HG02981 (cell line): ENCODE results near the gene DGKH.
"Not testable (repeated sequence)": the region's sequence is repeated elsewhere in the genome, so short reads cannot be mapped to it uniquely, and the experiment has no call there.

ENCODE experiments used
- ATAC-seq: cut with Tn5 transposase; IDR thresholded peaks from one replicate; pipeline ENCODE4 v1.9.1; 2021; ENCODE audit warnings: mild to moderate bottlenecking, moderate library complexity; ENCODE audit not compliant: unreplicated experiment

The DGKH gene

DNA sequence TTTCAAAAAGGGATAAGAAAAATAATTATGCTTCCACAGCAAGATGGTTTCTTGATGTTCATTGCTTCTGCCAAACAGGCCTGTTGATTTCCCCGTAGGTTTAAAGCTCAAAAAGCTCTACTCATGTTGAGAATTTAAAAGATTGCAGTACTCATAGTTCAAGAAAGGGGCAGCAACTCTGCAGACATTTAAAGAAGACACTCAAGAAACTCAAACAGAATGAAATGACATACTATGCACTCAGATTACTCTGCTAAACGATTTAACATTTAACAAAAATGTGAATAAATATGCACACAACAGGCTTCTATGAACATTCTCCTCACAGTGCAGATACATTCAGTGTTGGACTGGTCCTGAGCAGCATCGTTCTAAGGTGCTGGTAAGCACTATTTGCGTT lies 22.7 kb downstream of the DGKH start:
- not testable (repeated sequence) for ATAC-seq

DNA sequence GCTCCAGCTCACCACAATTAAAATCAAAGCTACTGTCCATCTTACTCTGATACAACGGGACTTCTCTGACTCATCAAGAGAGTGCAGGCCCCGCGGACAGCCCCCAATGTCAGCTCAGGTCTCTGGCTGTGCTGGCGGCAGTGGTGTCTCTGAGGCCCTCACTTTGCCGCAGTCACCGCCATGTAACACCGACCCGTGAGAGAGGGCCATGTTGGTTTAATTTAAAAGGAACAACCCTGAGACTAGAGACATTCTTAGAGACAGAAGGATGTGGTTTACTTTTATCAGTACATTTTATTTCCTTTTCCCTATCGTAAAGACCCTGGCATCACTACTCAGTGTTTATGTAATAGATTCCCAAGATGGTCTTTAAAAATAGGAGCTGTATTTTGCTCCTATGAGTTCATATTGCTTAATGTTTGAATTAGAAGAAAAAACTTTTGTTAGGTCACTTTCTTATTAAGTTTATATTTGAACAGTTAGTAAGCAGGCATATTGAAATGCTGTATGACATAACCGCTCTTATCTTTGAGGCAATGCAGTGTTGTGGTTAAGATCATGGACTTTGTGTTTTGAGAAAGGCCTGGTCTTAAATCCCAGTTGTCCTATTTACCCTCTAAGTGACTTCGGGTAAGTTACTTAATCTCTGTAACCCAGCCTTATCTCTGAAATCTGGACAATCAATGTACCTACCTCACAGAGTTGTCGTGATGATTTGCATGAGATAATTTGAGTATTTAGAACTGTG lies 23.4 kb downstream of the DGKH start:
- no peak for ATAC-seq

DNA sequence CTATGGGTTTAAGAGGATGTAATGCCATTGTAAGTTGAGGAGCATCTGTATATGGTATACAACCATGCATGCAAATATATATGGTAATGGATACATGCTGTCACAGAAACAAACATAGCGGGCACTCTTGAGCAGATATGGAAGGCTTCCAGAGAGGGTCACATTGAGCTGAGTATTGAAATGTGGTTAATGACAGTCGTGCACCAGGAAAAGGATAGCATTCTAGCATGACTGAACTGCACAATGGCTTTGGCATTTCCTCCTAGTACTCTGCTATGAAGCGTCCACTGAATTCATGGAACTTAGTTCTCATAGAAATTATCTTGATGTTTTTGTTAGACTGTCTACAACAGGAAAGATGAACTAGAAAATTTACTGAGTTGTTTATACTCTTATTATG lies 25.2 kb downstream of the DGKH start:
- no peak for ATAC-seq

DNA sequence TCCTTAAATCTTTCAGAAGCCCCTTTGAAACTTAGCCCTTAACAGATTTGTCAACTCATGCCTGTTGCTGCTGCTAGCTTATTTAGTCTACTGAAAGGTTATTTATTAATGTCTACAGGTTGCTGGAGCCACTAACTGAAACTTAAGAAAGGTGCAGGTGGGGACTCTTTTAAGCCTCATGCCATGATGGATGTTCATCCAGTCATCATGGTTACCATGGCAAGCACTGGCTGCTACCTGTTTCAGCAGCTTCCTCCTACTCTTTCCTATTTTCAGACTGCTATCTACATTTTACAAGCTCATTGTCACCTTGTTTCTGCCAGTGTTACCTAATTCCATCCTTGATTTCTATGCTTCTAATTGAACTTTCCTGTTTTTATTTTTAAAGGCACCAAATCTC lies 27.1 kb downstream of the DGKH start:
- ATAC-seq: peak; percentile 74

DNA sequence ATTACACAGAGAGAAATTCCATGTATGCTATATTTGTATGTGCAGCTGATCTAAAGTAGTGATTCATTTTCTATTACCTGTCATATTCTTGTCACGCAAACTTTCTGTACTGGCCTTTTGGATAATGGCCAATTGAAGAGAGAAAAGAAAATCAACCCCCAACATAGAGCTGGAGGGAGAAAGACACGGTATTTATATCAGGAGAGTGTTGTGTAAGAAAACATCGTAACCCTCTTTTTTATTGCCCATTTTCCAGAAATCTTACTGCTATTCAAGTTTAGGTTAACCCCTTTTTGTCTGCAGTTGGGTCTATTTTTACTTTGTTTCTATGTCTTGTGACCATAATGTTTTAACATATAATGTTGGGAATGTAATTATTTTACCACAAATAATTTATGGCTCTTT lies 27.9 kb downstream of the DGKH start:
- ATAC-seq: no peak

DNA sequence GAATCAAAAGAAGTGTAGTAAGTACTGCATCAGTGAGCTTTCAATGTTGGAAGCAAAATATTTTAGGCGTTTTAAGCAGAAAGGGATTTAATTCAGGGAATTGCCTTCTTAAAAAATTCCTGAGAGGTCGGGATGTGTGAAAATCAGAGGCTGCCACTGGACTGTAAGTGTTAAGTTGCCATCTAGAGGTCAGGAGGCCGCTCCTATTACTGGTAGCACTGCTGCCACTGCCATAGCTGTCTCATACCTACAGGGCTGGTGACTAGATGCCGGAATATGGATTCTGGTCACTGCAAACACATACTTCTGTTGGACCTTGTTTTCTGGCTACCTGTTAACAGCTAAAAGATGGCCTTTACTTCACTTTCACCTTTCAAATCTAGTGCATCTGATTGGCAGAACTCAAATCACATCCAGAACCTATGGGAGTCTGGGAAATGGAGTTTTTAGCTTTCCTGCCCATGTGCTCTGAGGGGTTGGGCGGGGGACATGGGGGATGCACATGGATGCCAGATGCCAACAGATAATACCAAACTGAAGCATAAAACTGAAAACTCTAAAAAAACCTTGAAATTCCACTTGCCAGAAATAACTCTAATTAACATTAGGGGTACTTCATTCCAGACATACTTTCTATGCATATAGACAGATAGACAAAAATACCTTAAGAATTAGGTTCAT lies 29.8 kb downstream of the DGKH start:
- no peak for ATAC-seq

DNA sequence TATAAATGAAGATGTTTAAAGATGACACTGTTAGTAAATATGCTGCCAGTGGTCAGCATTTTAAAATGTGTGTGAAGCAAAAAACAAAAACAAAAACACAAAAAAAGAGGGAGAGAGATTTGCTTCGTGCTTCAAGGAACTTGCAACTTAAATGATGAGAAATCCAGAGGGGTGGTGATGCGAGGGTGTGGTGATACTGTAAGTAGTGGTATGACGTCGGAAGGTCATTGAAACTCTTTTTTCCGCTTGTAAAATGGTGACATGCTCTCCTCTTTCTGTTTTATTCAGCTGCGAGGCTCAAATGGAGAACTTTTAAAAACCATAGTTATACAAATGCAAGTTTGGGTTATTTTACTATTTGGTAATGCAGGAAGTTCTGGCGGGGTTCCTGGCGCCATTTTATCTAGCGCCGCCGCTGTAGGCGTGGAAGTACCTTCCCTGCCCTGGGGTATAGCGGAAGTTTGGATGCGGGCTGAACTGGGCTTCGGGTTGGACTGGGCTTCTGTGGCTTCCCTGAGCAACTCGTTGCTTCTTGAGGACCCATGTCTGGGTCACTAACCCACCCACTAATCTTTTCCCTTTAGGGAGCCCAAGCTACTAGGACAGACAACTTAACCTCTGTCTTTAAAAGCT lies 34.8 kb downstream of the DGKH start:
- no peak for ATAC-seq

DNA sequence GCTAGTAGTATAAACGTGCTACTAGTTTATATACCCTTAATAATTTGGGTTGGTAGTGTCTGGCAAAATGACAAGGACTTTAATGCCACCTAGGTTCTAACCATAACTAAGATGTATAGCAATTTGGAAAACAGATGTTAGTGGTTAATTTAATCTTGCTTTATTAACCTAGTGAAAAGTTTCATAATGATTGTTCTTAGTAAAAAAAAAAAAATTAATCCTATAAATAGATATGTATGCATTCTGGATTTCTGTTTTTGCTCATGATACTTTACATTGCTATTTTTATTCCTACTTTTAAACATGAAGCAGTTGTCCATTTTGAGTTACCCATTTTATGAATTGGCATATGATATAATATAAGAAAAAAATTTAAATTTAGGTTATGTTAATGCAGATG lies 36.3 kb downstream of the DGKH start:
- ATAC-seq: no peak

DNA sequence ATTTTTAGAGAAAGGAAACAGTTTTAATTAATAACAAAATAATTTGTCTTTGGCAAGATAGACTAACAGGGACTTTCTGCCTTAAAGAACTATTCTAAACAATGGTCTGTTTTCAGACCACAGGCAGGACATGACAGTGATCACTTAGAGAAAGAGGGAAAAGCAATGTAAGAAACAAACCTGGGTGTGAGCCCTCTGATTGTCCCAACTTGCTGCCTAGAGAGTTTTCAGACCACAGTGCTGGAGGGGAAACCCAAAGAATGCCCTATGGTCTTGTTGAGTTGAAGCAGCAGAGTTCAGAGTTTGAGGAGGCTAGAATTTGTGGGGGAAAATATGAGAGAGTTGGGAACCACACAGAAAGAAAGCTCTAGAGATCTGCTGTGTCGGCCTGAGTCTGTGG lies 38.1 kb downstream of the DGKH start:
- no peak for ATAC-seq

DNA sequence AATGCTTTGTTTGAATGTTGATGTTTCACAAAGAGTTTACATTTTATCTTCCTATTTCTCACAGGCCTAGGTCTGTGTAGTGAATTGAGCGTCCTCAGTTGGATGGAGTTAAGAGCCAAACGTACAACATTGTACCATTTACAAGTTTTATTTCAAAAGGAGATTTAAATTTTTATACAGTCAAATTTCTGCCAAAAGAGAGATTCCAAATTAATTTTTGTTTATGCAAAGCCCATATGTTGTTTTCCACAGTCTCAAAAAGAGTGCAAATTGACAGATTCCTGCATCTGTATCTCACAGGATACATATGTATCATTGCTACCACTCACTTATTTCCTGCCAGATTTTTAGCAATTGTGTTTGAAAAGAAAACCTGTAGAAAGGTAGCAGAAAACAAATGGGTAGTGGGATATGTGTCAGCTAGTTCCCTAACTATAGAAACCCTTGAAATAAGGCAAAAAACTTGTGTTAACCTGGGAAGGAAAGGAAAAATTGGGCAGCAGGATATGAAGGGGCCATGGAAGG lies 46.1 kb downstream of the DGKH start:
- no peak for ATAC-seq

DNA sequence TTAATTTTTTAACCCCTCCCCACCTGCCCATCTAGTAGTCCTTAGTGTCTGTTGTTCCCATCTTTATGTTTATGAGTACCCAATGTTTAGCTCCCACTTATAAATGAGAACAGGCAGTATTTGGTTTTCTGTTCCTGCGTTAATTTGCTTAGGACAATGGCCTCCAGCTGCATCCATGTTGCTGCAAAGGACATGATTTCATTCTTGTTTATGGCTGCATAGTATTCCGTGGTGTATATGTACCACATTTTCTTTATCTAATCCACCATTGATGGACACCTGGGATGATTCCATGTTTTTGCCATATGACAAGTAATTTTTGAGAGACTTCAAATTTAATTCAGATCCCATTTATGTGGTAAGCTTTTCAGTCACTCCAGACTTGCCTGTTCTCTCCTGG lies 47.8 kb downstream of the DGKH start:
- ATAC-seq: not testable (repeated sequence)

DNA sequence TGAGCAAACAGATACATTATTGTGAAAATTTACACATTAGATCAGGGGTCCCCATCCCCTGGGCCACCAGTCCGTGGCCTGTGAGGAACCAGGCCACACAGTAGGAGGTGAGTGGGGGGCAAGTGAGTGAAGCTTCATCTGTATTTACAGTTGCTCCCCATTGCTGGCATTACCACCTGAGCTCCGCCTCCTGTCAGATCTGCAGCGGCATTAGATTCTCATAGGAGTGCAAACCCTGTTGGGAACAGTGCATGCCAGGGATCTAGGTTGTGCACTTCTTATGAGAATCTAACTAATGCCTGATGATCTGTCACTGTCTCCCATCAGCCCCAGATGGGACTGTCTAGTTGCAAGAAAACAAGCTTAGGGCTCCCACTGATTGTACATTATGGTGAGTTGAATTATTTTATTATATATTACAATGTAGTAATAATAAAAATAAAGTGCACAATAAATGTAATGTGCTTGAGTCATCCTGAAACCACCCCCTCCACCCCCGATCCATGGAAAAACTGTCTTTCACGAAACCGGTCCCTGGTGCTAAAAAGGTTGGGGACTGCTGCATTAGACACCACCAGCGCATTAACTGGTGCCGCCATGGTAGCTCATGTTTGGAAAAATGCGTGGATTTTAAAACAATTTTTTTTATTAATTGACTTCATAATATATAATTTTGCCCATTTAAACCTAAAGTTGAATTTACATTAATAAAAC lies 51.7 kb downstream of the DGKH start:
- ATAC-seq: no peak

DNA sequence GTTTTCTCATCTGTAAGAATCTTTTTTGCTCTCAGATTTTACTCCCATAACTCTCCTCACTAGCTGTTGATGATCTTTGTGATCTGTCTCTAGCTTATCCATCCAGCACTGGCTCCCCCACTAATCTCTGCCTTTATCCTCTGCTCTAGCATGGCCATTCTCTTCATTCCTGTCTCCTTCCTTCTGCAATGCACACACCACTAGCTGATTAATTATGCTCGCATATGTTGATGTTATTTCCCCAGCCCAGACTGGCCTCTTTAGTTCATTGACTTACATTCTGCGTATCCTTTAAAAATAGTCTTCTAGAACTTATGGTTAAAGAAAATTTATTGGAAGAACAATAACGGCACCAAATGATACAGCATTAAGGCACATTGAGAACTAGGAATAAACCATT lies 52.5 kb downstream of the DGKH start:
- ATAC-seq: no peak

DNA sequence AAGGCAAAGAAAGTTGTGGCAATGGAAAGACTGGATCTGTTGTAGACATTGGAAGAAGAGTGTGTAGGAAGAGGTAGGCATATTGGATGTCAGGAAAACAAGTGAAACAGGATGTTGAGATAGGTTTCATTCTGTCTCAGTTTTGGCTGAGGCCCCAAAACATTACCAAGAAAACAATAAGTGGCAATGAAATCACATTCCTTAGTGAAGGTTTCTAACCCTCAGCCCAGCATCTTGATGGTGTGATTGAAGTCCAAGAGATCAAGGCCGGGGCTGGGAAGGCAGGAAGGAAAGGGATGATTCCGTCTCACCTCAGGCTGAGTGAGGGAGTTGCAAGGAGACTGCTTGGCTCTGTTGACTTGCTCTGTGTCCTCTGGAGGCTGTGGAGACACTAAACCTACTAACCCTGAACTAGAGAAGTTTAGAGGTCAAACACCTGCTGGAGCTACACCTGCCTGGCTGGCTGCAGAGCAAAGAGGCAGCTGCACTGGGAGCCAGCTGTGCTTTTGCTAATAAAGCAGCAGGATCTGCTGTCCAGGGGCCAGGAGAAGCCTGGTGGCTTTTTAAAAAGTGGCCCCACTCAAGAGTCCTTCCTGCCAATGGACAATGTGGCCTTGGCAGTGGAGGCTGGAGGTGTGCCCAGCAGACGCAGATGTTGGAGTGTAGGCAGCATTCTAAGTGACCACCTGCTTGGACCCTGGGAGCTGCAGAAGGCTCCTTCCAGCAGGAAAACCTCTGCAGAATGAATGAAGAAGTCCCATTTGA lies 53.6 kb downstream of the DGKH start:
- no peak for ATAC-seq

DNA sequence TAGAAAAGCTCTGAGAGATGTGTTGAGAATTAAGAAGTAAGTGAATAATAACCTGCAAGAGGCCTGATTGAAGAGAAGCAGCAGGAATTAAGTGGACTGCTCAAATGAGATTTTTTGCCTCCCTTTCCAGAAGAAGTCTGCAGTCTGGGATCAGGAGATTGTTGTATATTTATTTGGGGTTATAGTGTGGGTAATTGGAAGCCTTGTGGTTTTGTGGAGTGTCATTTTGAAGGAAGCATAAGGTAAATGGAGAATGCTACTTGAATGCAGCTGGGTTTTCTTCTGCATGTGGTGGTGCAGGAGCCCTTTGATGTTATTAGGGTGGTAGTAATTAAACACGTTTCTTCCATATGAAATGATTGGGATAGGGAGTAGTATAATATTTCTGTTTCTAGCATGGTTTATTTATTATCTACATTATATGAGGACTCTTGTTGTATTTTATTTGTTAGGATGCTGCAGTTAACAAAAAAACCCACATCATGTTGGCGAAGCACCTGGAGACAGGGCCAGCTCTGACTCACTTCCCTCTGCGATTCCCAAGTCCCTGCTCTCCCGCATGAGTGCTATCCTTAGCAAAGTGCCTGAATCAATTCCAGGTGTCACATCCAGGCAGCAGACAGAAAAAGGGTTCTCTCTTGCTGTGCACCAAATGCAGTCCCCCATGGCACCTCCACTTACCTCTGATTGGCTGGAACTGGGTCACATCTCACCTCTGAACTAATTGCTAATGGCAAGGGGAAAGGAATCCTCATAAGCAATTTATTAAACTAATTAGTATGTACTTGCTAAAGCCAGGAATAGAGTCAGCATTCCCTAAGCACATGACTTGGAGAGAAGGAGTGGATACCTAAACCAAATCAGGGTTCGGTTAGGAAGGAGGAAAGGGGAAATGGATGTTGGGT lies 54.8 kb downstream of the DGKH start:
- ATAC-seq: no peak

DNA sequence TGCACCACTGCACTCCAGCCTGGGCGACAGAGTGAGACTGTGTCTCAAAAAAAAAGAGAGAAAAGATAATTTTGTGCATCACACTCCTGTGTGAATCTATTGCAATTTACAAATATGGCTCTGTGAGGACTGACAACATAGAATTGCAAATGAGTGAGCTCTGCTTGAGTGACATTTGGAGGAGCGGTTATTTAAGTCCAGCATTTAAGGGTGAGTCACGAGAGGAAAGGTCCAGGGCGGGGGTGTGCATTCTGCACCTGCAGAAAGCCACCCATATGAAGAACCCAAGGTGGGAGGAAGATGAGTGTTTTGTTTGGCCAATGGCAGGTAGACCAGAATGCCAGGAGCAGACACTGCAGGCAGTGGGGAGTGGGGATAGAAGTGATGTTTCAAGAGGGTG lies 58.5 kb downstream of the DGKH start:
- ATAC-seq: no peak

DNA sequence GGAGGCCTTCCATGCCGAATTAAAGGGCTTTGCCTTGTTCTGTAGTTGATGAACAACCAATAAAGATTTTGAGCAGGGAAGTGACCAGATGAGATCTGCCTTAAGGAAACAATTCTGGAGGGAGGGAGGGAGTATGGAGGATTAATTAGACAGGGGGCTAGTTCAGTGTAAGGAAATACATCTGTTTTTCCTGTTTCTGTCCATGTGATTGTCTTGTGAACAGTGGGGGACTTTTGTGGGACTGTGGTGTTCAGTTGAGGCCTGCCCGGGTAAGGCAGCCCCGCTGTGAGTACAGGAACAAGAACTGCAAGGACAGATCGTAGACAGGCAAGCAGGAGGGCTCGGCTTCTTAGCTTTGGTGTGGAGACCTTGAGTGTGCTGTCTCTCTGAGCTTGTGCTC lies 59.0 kb downstream of the DGKH start:
- no peak for ATAC-seq

DNA sequence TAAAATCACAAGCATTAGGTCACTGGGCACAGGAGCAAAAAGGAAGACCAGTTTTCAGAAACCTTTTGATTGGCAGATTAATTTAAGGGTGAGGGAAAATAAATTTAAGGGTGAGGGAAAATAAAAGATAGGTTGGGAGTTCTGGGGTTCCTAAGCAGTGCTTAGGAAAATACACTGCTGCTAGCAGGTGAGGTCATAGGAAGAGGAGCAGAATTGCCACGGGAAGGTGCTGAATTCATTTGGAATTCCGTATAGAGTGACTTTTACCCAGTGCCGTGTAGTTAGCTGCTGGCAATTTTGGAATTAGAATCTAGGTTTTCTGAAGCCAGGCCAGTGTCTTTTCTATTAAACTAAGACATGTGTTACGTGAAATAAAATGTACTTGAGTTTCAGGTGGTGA lies 59.8 kb downstream of the DGKH start:
- ATAC-seq: no peak

DNA sequence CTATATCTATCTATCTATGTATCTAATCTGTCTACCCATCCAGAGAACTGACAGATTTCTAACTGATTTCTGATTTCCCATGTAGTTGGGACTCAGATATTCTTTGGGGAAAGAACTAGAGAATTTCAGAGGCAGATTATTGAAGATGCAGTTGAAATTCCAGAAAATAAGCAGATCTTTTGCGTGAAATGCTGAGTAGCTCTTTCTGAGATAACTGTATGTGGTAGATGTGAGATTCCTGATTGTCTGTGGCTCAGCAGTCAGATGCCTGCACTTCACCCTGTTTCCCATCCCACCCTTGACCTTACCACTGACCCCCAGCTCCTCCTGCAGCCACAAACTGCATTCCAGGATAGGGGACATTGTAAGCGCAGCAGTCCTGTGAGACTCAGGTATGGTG lies 61.5 kb downstream of the DGKH start:
- no peak for ATAC-seq
